GM12878 (cell line): Measurements from ENCODE around the gene FAHD1. TPM values are rescaled to one million over a fixed set of nuclear protein-coding genes. Genes with fewer than 3 reads are reported as not detected.

ENCODE experiments used
- ATAC-seq: fragments of 200-7000 bp; cut with Tn5 transposase; 3 replicates; pipeline ENCODE4 v1.9.1; 2020; ENCODE audit warnings: mild to moderate bottlenecking, moderate library complexity
- BruUV-seq: library from RNA; stranded (reverse); fragments of 400-500 nt; replicated peaks from 2 replicates; lab custom pipeline; 2021; lab: Mats Ljungman, UMichigan
- CTCF ChIA-PET: fragments of 300-600 bp; sonication (Branson Sonifier 250); formaldehyde crosslinking; extraction: SDS; loops from one replicate; lab custom pipeline; 2021; ENCODE audit warnings: inconsistent platforms; lab: Yijun Ruan, JAX
- POLR2A ChIA-PET: fragments of 350-600 bp; formaldehyde crosslinking; extraction: SDS; loops from one replicate; lab custom pipeline; 2021; ENCODE audit warnings: inconsistent platforms; lab: Charles Lee
- RAD21 ChIA-PET: fragments of 300-600 bp; sonication (Branson Sonifier 250); formaldehyde crosslinking; loops from one replicate; lab custom pipeline; 2023; ENCODE audit warnings: antibody characterized with exemption; ENCODE audit not compliant: unreplicated experiment; lab: Charles Lee
- SMC1A ChIA-PET: fragments of 300-600 bp; sonication (Branson Sonifier 250); formaldehyde crosslinking; loops from one replicate; lab custom pipeline; 2023; ENCODE audit not compliant: unreplicated experiment, uncharacterized antibody; lab: Charles Lee
- DNase-seq: peaks from one replicate; pipeline ENCODE4 v3.0.0-alpha.2; 2011; ENCODE audit warnings: low read depth, low spot score
- FAIRE-seq: peaks from 3 replicates; lab custom pipeline; 2011; peaks lifted over from hg19 to GRCh38; lab: Jason Lieb, UNC
- H2AFZ ChIP-seq: 2 replicates; pipeline ENCODE4 v1.6.0; 2011; ENCODE audit warnings: low read depth, low read length, control low read depth; ENCODE audit not compliant: control insufficient read depth
- H3K27ac ChIP-seq: 2 replicates; pipeline ENCODE4 v1.5.1; 2011; ENCODE audit warnings: control low read depth; ENCODE audit not compliant: control insufficient read depth, insufficient read depth
- H3K27me3 ChIP-seq, 2 experiments: replicated peaks in 1 of 2; 2 replicates each; pipeline versions ENCODE4 v1.6.0 to v1.6.1; 2011; ENCODE audit warnings: low read length in 1 of 2; ENCODE audit not compliant: control insufficient read depth in 2 of 2, insufficient read depth in 2 of 2
- H3K36me3 ChIP-seq, 2 experiments: 2 replicates each; pipeline ENCODE4 v1.5.1; 2011; ENCODE audit warnings: low read length in 1 of 2; ENCODE audit not compliant: control insufficient read depth in 2 of 2, insufficient read depth in 2 of 2
- H3K4me1 ChIP-seq: 2 replicates; pipeline ENCODE4 v1.6.1; 2011; ENCODE audit warnings: mild to moderate bottlenecking, low read length, moderate library complexity, mixed read lengths; ENCODE audit not compliant: control insufficient read depth, insufficient read depth
- H3K4me2 ChIP-seq: 2 replicates; pipeline ENCODE4 v1.6.0; 2011; ENCODE audit warnings: control low read depth; ENCODE audit not compliant: control insufficient read depth, insufficient read depth
- H3K4me3 ChIP-seq: fragments of 200-600 bp; sonication (generic); 2 replicates; pipeline ENCODE4 v1.5.1; 2016
- H3K79me2 ChIP-seq: 2 replicates; pipeline ENCODE4 v1.6.0; 2011; ENCODE audit warnings: low read length; ENCODE audit not compliant: control insufficient read depth, insufficient read depth
- H3K9ac ChIP-seq: 2 replicates; pipeline ENCODE4 v1.8.0; 2011; ENCODE audit warnings: low read length, control low read depth, mixed read lengths; ENCODE audit not compliant: control insufficient read depth, insufficient read depth
- H3K9me3 ChIP-seq: replicated peaks from 3 replicates; pipeline ENCODE4 v1.5.1; 2011; ENCODE audit warnings: mild to moderate bottlenecking, low read length; ENCODE audit not compliant: control insufficient read depth, insufficient read depth
- H4K20me1 ChIP-seq: 2 replicates; pipeline ENCODE4 v1.6.0; 2011; ENCODE audit not compliant: control insufficient read depth, insufficient read depth
- ASH2L ChIP-seq: fragments of 300-600, 200-600 bp; sonication (generic); IDR thresholded peaks from 2 replicates; pipeline ENCODE4 v1.6.1; 2017; ENCODE audit warnings: low read depth, mild to moderate bottlenecking, borderline replicate concordance
- CEBPB ChIP-seq, 2 experiments: fragments of 150-350 bp in 1 of 2; IDR thresholded peaks; 2 replicates each; pipeline ENCODE4 v1.6.1; 2012 to 2014; ENCODE audit warnings: low read depth in 2 of 2, low read length in 2 of 2, borderline replicate concordance in 1 of 2, inconsistent platforms in 1 of 2
- CREM ChIP-seq: IDR thresholded peaks from 2 replicates; pipeline ENCODE4 v1.6.1; 2014; ENCODE audit warnings: antibody characterized with exemption, low read depth
- HDGF ChIP-seq: fragments of 450-650 bp; IDR thresholded peaks from 2 replicates; pipeline ENCODE4 v1.6.1; 2016; ENCODE audit warnings: antibody characterized with exemption
- KDM1A ChIP-seq: fragments of 200-600 bp; sonication (generic); IDR thresholded peaks from 2 replicates; pipeline ENCODE4 v1.6.1; 2016; ENCODE audit warnings: borderline replicate concordance
- LARP7 ChIP-seq: fragments of 450-650 bp; IDR thresholded peaks from 2 replicates; pipeline ENCODE4 v1.6.1; 2017; ENCODE audit warnings: mild to moderate bottlenecking
- MEF2A ChIP-seq: IDR thresholded peaks from 2 replicates; pipeline ENCODE4 v1.6.1; 2011; ENCODE audit warnings: low read depth, mild to moderate bottlenecking, low read length, moderate library complexity; ENCODE audit not compliant: insufficient read depth
- MEF2B ChIP-seq: fragments of 450-650 bp; IDR thresholded peaks from 2 replicates; pipeline ENCODE4 v1.6.1; 2018; ENCODE audit warnings: mild to moderate bottlenecking, moderate library complexity; ENCODE audit not compliant: partially characterized antibody, poor library complexity, severe bottlenecking
- MXI1 ChIP-seq: fragments of 150-350 bp; IDR thresholded peaks from 2 replicates; pipeline ENCODE4 v1.6.1; 2011; ENCODE audit warnings: low read depth, mild to moderate bottlenecking, inconsistent platforms, low read length, improper control_type of control experiment
- NBN ChIP-seq: fragments of 450-650 bp; IDR thresholded peaks from 2 replicates; pipeline ENCODE4 v1.6.1; 2016
- POU2F2 ChIP-seq: IDR thresholded peaks from 3 replicates; pipeline ENCODE4 v1.6.1; 2011; ENCODE audit warnings: low read depth, mild to moderate bottlenecking, low read length, borderline replicate concordance
- RBBP5 ChIP-seq: fragments of 200-600 bp; sonication (generic); conservative IDR thresholded peaks from 2 replicates; pipeline ENCODE4 v1.6.1; 2016
- RFX5 ChIP-seq: IDR thresholded peaks from 2 replicates; pipeline ENCODE4 v1.6.1; 2011; ENCODE audit warnings: low read depth, low read length, improper control_type of control experiment
- SUZ12 ChIP-seq: fragments of 200-600 bp; sonication (generic); IDR thresholded peaks from one replicate; pipeline ENCODE4 v1.6.1; 2018; ENCODE audit warnings: antibody characterized with exemption, mild to moderate bottlenecking; ENCODE audit not compliant: unreplicated experiment
- WRNIP1 ChIP-seq: IDR thresholded peaks from 2 replicates; pipeline ENCODE4 v1.6.1; 2011; ENCODE audit warnings: low read depth, low read length, improper control_type of control experiment, borderline replicate concordance
- WGBS: methylation state at CpG from one replicate; pipeline ENCODE4 v1.1.6; 2016; ENCODE audit warnings: low lambda C conversion rate; ENCODE audit not compliant: insufficient replicate concordance, insufficient coverage; ENCODE audit errors: missing lambda C conversion rate; 5-methylcytosine and 5-hydroxymethylcytosine counted together
- in situ Hi-C: fragments of 300-500 bp; cut with MboI; formaldehyde crosslinking; loops from 9 replicates; pipeline ENCODE4 v1.14.3; 2018; ENCODE audit warnings: mixed read lengths
- intact Hi-C: fragments of 100-400 bp; cut with micrococcal nuclease; formaldehyde crosslinking; loops from one replicate; pipeline ENCODE4 v1.14.2; 2022; ENCODE audit not compliant: unreplicated experiment
- polyA plus RNA-seq, 11 experiments: library from polyadenylated mRNA; depleted of rRNA in 4 of 11; unstranded in 6 of 11; stranded (reverse) in 5 of 11; fragments of >200 nt; fragmentation: Nextera tagmentation in 4 of 11; fragmentation: Illumina TruSeq in 1 of 11; extraction: Ambion mirVana in 4 of 11; extraction: Trizol in 1 of 11; gene quantifications; 1 replicate in 1 of 11; 2 replicates in 10 of 11; pipeline versions ENCODE4 v1.2.1 to v1.2.3, GENCODE V29; 2011 to 2016; ENCODE audit warnings: inconsistent platforms in 2 of 11, missing spikeins in 2 of 11, low read depth in 1 of 11
- total RNA-seq, 4 experiments: library from RNA; depleted of rRNA in 3 of 4; stranded (reverse); fragments of >200 nt in 3 of 4; fragmentation: Illumina TruSeq in 1 of 4; extraction: Trizol in 1 of 4; gene quantifications; 2 replicates each; pipeline versions ENCODE4 v1.2.1 to v1.2.3, GENCODE V29; 2013 to 2021
- TF ChIP-seq, protein P1 (sequence below): fragments of 450-650 bp; conservative IDR thresholded peaks from 2 replicates; pipeline ENCODE4 v1.6.1; 2017; ENCODE audit warnings: mild to moderate bottlenecking, moderate library complexity
- TF ChIP-seq, protein P2 (sequence below): fragments of 450-650 bp; IDR thresholded peaks from 2 replicates; pipeline ENCODE4 v1.6.1; 2017; ENCODE audit warnings: antibody characterized with exemption, mild to moderate bottlenecking, moderate library complexity

The FAHD1 gene
- total and polyA plus RNA-seq, 10 of the 15 experiments (the other 5 are each of a cell fraction or from before 2014, with no cell fraction given): 4.3 to 43.0 (median 18.8) TPM

DNA sequence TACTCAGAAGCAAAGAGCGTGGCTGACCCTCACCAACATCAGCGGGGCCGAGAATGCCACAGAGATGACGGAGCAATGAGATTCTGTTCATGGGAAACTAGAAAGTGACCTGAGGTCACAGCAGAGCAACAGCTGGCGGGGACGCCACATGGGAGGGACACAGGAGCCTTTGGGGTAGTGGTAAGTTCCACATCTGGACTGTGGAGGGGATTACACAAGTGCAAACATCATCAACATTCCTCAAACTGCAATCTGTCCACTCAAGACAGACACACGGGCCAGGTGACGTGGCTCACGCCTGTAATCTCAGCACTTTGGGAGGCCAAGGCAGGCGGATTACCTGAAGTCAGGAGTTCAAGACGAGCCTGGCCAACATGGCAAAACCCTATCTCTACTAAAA, 11.5 kb upstream of the FAHD1 start:
- TF ChIP-seq POU2F2: no peak
- TF ChIP-seq MXI1: no peak
- TF ChIP-seq RBBP5: no peak
- TF ChIP-seq, protein P1, sequence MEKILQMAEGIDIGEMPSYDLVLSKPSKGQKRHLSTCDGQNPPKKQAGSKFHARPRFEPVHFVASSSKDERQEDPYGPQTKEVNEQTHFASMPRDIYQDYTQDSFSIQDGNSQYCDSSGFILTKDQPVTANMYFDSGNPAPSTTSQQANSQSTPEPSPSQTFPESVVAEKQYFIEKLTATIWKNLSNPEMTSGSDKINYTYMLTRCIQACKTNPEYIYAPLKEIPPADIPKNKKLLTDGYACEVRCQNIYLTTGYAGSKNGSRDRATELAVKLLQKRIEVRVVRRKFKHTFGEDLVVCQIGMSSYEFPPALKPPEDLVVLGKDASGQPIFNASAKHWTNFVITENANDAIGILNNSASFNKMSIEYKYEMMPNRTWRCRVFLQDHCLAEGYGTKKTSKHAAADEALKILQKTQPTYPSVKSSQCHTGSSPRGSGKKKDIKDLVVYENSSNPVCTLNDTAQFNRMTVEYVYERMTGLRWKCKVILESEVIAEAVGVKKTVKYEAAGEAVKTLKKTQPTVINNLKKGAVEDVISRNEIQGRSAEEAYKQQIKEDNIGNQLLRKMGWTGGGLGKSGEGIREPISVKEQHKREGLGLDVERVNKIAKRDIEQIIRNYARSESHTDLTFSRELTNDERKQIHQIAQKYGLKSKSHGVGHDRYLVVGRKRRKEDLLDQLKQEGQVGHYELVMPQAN: no peak
- no peak for TF ChIP-seq NBN
- no peak for TF ChIP-seq RFX5
- TF ChIP-seq LARP7: no peak
- TF ChIP-seq, protein P2, sequence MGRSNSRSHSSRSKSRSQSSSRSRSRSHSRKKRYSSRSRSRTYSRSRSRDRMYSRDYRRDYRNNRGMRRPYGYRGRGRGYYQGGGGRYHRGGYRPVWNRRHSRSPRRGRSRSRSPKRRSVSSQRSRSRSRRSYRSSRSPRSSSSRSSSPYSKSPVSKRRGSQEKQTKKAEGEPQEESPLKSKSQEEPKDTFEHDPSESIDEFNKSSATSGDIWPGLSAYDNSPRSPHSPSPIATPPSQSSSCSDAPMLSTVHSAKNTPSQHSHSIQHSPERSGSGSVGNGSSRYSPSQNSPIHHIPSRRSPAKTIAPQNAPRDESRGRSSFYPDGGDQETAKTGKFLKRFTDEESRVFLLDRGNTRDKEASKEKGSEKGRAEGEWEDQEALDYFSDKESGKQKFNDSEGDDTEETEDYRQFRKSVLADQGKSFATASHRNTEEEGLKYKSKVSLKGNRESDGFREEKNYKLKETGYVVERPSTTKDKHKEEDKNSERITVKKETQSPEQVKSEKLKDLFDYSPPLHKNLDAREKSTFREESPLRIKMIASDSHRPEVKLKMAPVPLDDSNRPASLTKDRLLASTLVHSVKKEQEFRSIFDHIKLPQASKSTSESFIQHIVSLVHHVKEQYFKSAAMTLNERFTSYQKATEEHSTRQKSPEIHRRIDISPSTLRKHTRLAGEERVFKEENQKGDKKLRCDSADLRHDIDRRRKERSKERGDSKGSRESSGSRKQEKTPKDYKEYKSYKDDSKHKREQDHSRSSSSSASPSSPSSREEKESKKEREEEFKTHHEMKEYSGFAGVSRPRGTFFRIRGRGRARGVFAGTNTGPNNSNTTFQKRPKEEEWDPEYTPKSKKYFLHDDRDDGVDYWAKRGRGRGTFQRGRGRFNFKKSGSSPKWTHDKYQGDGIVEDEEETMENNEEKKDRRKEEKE: no peak
- no peak for TF ChIP-seq KDM1A
- TF ChIP-seq MEF2A: no peak
- TF ChIP-seq CREM: no peak
- TF ChIP-seq HDGF: no peak
- no peak for TF ChIP-seq ASH2L
- TF ChIP-seq CEBPB (IDR thresholded peaks at IDR 0.05; ENCODE audit: borderline replicate concordance in 1 of 2, low read depth in 2 of 2, low read length in 2 of 2): no peak
- TF ChIP-seq SUZ12: no peak
- TF ChIP-seq WRNIP1: no peak
- TF ChIP-seq MEF2B: no peak
- TF ChIP-seq, all 136 proteins: peak for 0
- H2AFZ ChIP-seq: no peak overlapping the region
- SMC1A ChIA-PET: no interaction called here
- no TSS peak for BruUV-seq
- no peak overlapping the region for H3K4me2 ChIP-seq
- RAD21 ChIA-PET: no interaction called here
- no peaks in the 10 kb centered on the region for H3K27me3 ChIP-seq
- CTCF ChIA-PET: interaction anchor here (0.7 kb wide), 1 partner anchor 10 kb away, joined by 3 read pairs; no protein-coding TSS in a partner anchor
- H3K9ac ChIP-seq: no peak overlapping the region
- ATAC-seq: no peak
- no peaks in the 10 kb centered on the region; a peak in 2 of 4 replicates for H3K36me3 ChIP-seq
- in situ Hi-C loops (no loop called here), intact Hi-C loops (no loop called here)
- FAIRE-seq: no peak
- H3K4me1 ChIP-seq: no peaks in the 10 kb centered on the region
- H4K20me1 ChIP-seq: no peaks in the 10 kb centered on the region
- POLR2A ChIA-PET: no interaction called here
- no peak overlapping the region for H3K27ac ChIP-seq
- 88% methylated on average over 11 of the region's 11 CpGs for WGBS
- H3K4me3 ChIP-seq: no peak overlapping the region
- no peaks in the 10 kb centered on the region for H3K79me2 ChIP-seq
- no peaks in the 10 kb centered on the region for H3K9me3 ChIP-seq
- no peak for DNase-seq
